Mammary epithelial cell (primary cell): ENCODE results near the gene ZBTB46.

Experiments used
- CTCF ChIP-seq, 2 donors: IDR thresholded peaks in 1 of 2; conservative IDR thresholded peaks in 1 of 2; 2 replicates each; pipeline ENCODE4 v1.5.1; 2011 to 2012; ENCODE audit warnings: inconsistent platforms in 2 of 2, low read length in 2 of 2, mild to moderate bottlenecking in 2 of 2, control low read depth in 1 of 2, low read depth in 1 of 2; ENCODE audit not compliant: insufficient read depth in 1 of 2; ENCODE audit errors: extremely low read depth in 1 of 2
- EZH2 ChIP-seq: IDR thresholded peaks from 2 replicates; pipeline ENCODE4 v1.6.1; 2012; ENCODE audit warnings: low read length, inconsistent platforms, borderline replicate concordance

- TF ChIP-seq CTCF (conservative IDR thresholded peaks at IDR 0.05 in 1 of 2, IDR thresholded peaks at IDR 0.05 in 1 of 2; ENCODE audit: extremely low read depth in 1 of 2, insufficient read depth in 1 of 2, low read depth in 1 of 2, low read length in 2 of 2): no peak
- TF ChIP-seq EZH2: no peak
Measured at GRCh38 chr20:63734111-63734945, 96.7 kb downstream of the ZBTB46 start.
